ENCODE results near the gene ADGRB3.

GRCh38 chr6:68975816-68976215 lies 340.7 kb downstream of the ADGRB3 start:
- no peak for TF ChIP-seq CTCF (IDR thresholded peaks at IDR 0.05; ENCODE audit: low read length)
- TF ChIP-seq EZH2 (IDR thresholded peaks at IDR 0.05; ENCODE audit: borderline replicate concordance, low read length): no peak
